B cell (primary cell): ENCODE measurements around the gene SH3YL1. TPM values are rescaled to one million over a fixed set of nuclear protein-coding genes. Genes with fewer than 3 reads are reported as not detected.

Experiments used
- ATAC-seq: fragments of 200-7000 bp; cut with Tn5 transposase; one replicate; pipeline ENCODE4 v1.10.0; 2021; ENCODE audit warnings: low read depth, mild to moderate bottlenecking, moderate number of reproducible peaks, moderate library complexity
- CTCF ChIA-PET: fragments of 350-600 bp; sonication (Branson Sonifier 250); formaldehyde crosslinking; loops from one replicate; lab custom pipeline; 2021; ENCODE audit warnings: antibody characterized with exemption, inconsistent platforms; lab: Charles Lee
- POLR2A ChIA-PET: fragments of 350-600 bp; sonication (Branson Sonifier 250); formaldehyde crosslinking; loops from one replicate; lab custom pipeline; 2021; ENCODE audit warnings: antibody characterized with exemption; lab: Charles Lee
- DNase-seq: peaks from one replicate; pipeline ENCODE4 v3.0.0; 2013
- H2AFZ ChIP-seq: 2 replicates; pipeline ENCODE4 v1.6.1; 2012; ENCODE audit warnings: mild to moderate bottlenecking, low read depth, low read length; ENCODE audit not compliant: insufficient read depth, poor library complexity, severe bottlenecking
- H3K27ac ChIP-seq, 2 donors: 1 replicate in 1 of 2; 2 replicates in 1 of 2; pipeline ENCODE4 v1.5.1; 2012 to 2013; ENCODE audit warnings: low read length in 2 of 2, mild to moderate bottlenecking in 2 of 2, moderate library complexity in 1 of 2
- H3K27me3 ChIP-seq, 4 experiments: fragments of 200-600 bp in 1 of 4; sonication (generic) in 1 of 4; replicated peaks in 1 of 4; 1 replicate in 2 of 4; 2 replicates in 2 of 4; pipeline versions ENCODE4 v1.6.1 to v1.7.0; 2013 to 2016; ENCODE audit warnings: low read length in 3 of 4, mild to moderate bottlenecking in 2 of 4, mixed read lengths in 1 of 4, moderate library complexity in 1 of 4; ENCODE audit not compliant: insufficient read depth in 4 of 4, control insufficient read depth in 3 of 4; ENCODE audit errors: control extremely low read depth in 1 of 4
- H3K36me3 ChIP-seq, 2 experiments: replicated peaks in 1 of 2; 1 replicate in 1 of 2; 2 replicates in 1 of 2; pipeline versions ENCODE4 v1.6.1 to v1.7.1; 2013; ENCODE audit warnings: low read length in 1 of 2; ENCODE audit not compliant: insufficient read depth in 2 of 2, control insufficient read depth in 1 of 2; ENCODE audit errors: control extremely low read depth in 1 of 2, extremely low read depth in 1 of 2
- H3K4me1 ChIP-seq, 2 donors: fragments of 200-600 bp in 1 of 2; sonication (generic) in 1 of 2; 1 replicate in 1 of 2; 2 replicates in 1 of 2; pipeline versions ENCODE4 v1.5.1 to v1.6.1; 2013 to 2017; ENCODE audit warnings: low read length in 2 of 2; ENCODE audit not compliant: control insufficient read depth in 2 of 2, insufficient read depth in 2 of 2
- H3K4me2 ChIP-seq: replicated peaks from 2 replicates; pipeline ENCODE3; 2012; ENCODE audit warnings: mild to moderate bottlenecking, low read depth, low read length; ENCODE audit not compliant: poor library complexity, severe bottlenecking
- H3K4me3 ChIP-seq, 5 experiments: fragments of 200-600 bp in 1 of 5; sonication (generic) in 1 of 5; 1 replicate in 3 of 5; 2 replicates in 2 of 5; pipeline versions ENCODE4 v1.5.1 to v1.7.0; 2011 to 2016; ENCODE audit warnings: low read length in 4 of 5, mild to moderate bottlenecking in 4 of 5, low read depth in 2 of 5, control low read depth in 1 of 5, moderate library complexity in 1 of 5; ENCODE audit not compliant: insufficient read depth in 1 of 5; ENCODE audit errors: control extremely low read depth in 1 of 5, extremely low read depth in 1 of 5
- H3K79me2 ChIP-seq: fragments of 200-600 bp; sonication (generic); one replicate; pipeline ENCODE4 v1.6.0; 2016; ENCODE audit warnings: low read length; ENCODE audit not compliant: control insufficient read depth, insufficient read depth
- H3K9ac ChIP-seq: fragments of 200-600 bp; sonication (generic); 2 replicates; pipeline ENCODE4 v1.6.1; 2017; ENCODE audit warnings: mild to moderate bottlenecking, low read length, moderate library complexity
- H3K9me3 ChIP-seq, 3 donors: one replicate each; pipeline versions ENCODE4 v1.6.1 to v1.7.1; 2013; ENCODE audit warnings: low read length in 2 of 3; ENCODE audit not compliant: control insufficient read depth in 2 of 3, insufficient read depth in 1 of 3; ENCODE audit errors: control extremely low read depth in 1 of 3
- H4K20me1 ChIP-seq: 2 replicates; pipeline ENCODE4 v1.6.0; 2012; ENCODE audit warnings: mild to moderate bottlenecking, low read length; ENCODE audit not compliant: insufficient read depth, control insufficient read depth, poor library complexity, severe bottlenecking
- H3K27ac Mint-ChIP-seq: one replicate; pipeline ENCODE4 v1.8.0; 2021; ENCODE audit warnings: mixed read lengths
- H3K27me3 Mint-ChIP-seq: one replicate; pipeline ENCODE4 v1.8.0; 2021; ENCODE audit warnings: mixed read lengths
- H3K4me1 Mint-ChIP-seq: one replicate; pipeline ENCODE4 v1.8.0; 2021; ENCODE audit warnings: mixed read lengths
- H3K4me3 Mint-ChIP-seq: one replicate; pipeline ENCODE4 v1.8.0; 2021; ENCODE audit warnings: mixed read lengths
- H3K9me3 Mint-ChIP-seq: one replicate; pipeline ENCODE4 v1.8.0; 2022; ENCODE audit warnings: mixed read lengths; ENCODE audit not compliant: insufficient read depth
- EZH2 ChIP-seq: IDR thresholded peaks from 2 replicates; pipeline ENCODE4 v1.6.1; 2012; ENCODE audit warnings: borderline replicate concordance, low read depth, mild to moderate bottlenecking, moderate library complexity, low read length; ENCODE audit not compliant: insufficient read depth, poor library complexity, severe bottlenecking
- WGBS: methylation state at CpG from one replicate; pipeline ENCODE4 v1.1.5; 2013; ENCODE audit warnings: missing lambda C conversion rate; ENCODE audit not compliant: insufficient coverage; 5-methylcytosine and 5-hydroxymethylcytosine counted together
- intact Hi-C: fragments of 100-400 bp; cut with micrococcal nuclease; formaldehyde crosslinking; loops from one replicate; pipeline ENCODE4 v1.10.0; 2022
- polyA plus RNA-seq: library from polyadenylated mRNA; depleted of rRNA; stranded (reverse); fragments of >200 nt; gene quantifications from 2 replicates; pipeline ENCODE4 v1.2.3, GENCODE V29; 2012
- total RNA-seq, 2 donors: library from RNA; stranded (reverse); fragments of 120-200 nt in 1 of 2; gene quantifications; 1 replicate in 1 of 2; 2 replicates in 1 of 2; pipeline versions ENCODE4 v1.2.3 to v1.2.4, GENCODE V29; 2013 to 2022
- TF ChIP-seq, protein P1 (sequence below): fragments of 200-600 bp; IDR thresholded peaks from one replicate; pipeline ENCODE4 v1.8.0; 2022; ENCODE audit warnings: antibody characterized with exemption, mild to moderate bottlenecking

SH3YL1 gene
- total and polyA plus RNA-seq, 2 donors (not counting 1 experiment from before 2014, with no cell fraction given), result 33.2 to 48.4 TPM

DNA sequence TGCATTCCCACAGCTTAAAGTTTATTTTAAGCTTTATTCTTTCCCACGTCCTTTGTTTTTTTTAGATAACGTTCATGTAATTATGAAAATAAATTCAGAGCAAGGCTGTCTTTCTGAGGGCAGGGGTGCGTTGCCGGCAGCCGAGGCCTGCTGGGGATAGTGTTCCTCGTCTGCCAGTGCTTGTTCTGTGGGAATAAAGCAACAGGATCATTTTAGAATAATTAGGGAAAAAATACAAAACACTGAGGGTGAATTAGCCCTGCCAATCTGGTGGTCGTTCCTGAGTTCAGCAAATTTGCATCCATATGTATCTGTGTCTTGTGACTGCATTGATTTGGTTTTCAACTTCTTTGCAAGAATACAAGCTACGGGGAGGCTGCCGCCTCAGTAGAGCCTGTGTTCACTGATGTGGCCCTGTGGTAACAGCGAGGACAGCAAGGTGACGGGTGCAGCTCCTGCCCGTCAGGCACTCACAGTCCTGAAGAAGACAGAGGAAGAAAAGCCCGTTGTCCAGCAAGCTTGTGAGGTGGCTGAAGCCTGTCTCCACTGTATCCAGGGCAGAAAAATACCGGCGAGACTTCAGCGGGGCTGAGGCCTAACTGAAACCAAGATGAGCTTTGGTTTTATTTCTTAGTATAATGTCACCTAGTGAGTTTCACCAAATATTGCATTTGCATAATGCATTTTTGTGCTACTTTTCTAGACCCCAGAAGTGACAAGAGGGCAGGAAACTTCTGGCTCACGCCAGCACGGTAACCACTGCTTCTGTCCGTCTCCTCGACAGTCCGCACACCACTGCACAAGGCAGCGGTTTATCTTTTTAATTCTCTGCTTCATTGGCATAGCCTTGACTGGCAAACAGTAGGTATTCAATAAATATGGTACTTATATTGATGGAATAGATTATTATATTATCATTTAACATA lies 64.5 kb downstream of the SH3YL1 start:
- TF ChIP-seq, protein P1, sequence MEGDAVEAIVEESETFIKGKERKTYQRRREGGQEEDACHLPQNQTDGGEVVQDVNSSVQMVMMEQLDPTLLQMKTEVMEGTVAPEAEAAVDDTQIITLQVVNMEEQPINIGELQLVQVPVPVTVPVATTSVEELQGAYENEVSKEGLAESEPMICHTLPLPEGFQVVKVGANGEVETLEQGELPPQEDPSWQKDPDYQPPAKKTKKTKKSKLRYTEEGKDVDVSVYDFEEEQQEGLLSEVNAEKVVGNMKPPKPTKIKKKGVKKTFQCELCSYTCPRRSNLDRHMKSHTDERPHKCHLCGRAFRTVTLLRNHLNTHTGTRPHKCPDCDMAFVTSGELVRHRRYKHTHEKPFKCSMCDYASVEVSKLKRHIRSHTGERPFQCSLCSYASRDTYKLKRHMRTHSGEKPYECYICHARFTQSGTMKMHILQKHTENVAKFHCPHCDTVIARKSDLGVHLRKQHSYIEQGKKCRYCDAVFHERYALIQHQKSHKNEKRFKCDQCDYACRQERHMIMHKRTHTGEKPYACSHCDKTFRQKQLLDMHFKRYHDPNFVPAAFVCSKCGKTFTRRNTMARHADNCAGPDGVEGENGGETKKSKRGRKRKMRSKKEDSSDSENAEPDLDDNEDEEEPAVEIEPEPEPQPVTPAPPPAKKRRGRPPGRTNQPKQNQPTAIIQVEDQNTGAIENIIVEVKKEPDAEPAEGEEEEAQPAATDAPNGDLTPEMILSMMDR, result no peak
- TF ChIP-seq EZH2, result no peak
- H3K27me3 Mint-ChIP-seq, result peaks cover 17% of the 10 kb centered on the region
- ChIA-PET POLR2A (no interaction called here), CTCF (no interaction called here)
- intact Hi-C loops, result no loop called here
- no peaks in the 10 kb centered on the region for H3K4me1 Mint-ChIP-seq
- 77% methylated on average over 13 of the region's 22 CpGs for WGBS
- H3K9ac ChIP-seq, result no peak overlapping the region
- no peak for DNase-seq
- no peak overlapping the region for H2AFZ ChIP-seq
- H3K9me3 ChIP-seq, result no peaks in the 10 kb centered on the region
- no peak overlapping the region for H3K27ac Mint-ChIP-seq
- H3K4me1 ChIP-seq, result no peaks in the 10 kb centered on the region
- no peak for ATAC-seq
- no peaks in the 10 kb centered on the region for H4K20me1 ChIP-seq
- H3K4me3 Mint-ChIP-seq, result no peak overlapping the region
- no peak overlapping the region for H3K4me3 ChIP-seq
- no peaks in the 10 kb centered on the region for H3K36me3 ChIP-seq
- H3K9me3 Mint-ChIP-seq, result no peaks in the 10 kb centered on the region
- no peak overlapping the region for H3K4me2 ChIP-seq
- no peak overlapping the region for H3K27ac ChIP-seq
- peaks cover 0 to 18% (median 0%) of the 10 kb centered on the region in 4 experiments for H3K27me3 ChIP-seq
- no peaks in the 10 kb centered on the region for H3K79me2 ChIP-seq

DNA sequence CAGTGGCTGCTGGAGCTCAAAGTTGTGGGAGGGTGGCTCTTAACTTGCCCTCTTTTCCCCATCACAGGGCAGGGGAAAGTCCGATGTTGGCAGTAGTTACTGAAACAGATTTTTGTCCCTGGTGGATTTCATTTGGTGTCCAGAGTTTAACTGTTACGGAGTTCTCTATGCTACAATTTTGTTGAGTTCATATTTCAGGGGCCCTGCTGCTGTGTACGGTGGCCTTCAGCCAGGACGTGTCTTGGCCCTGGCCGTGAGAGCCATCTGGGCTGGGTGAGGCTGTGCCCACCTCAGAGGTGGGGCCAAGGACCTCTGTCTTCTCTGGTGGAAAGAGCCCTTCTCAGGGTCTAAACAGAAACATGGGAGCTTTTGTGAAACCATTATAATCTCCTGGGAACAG lies 67.4 kb downstream of the SH3YL1 start:
- Histone ChIP-seq H3K36me3 (no peaks in the 10 kb centered on the region), H3K9ac (no peak overlapping the region), H3K27ac (no peak overlapping the region), H2AFZ (no peak overlapping the region), H3K4me1 (no peaks in the 10 kb centered on the region), H3K4me3 (no peak overlapping the region), H3K27me3 (no peaks in the 10 kb centered on the region), H3K9me3 (peaks cover 0 to 3% (median 0%) of the 10 kb centered on the region in 3 donors), H3K4me2 (no peak overlapping the region), H4K20me1 (no peaks in the 10 kb centered on the region), H3K79me2 (no peaks in the 10 kb centered on the region)
- DNase-seq, result no peak
- intact Hi-C loops, result no loop called here
- CTCF ChIA-PET, result no interaction called here
- ATAC-seq, result no peak
- no peaks in the 10 kb centered on the region for H3K27me3 Mint-ChIP-seq
- no peak overlapping the region for H3K4me3 Mint-ChIP-seq
- POLR2A ChIA-PET, result no interaction called here
- no peak overlapping the region for H3K27ac Mint-ChIP-seq
- 93% methylated on average over 4 of the region's 5 CpGs for WGBS
- no peaks in the 10 kb centered on the region for H3K9me3 Mint-ChIP-seq
- H3K4me1 Mint-ChIP-seq, result no peaks in the 10 kb centered on the region
- TF ChIP-seq EZH2, result no peak
- TF ChIP-seq, protein P1, result no peak
